Measurements from ENCODE around the gene GALNT18.
A peak's percentile ranks its signal among the peaks of the same experiment; 100 is the strongest.

Gene GALNT18

DNA sequence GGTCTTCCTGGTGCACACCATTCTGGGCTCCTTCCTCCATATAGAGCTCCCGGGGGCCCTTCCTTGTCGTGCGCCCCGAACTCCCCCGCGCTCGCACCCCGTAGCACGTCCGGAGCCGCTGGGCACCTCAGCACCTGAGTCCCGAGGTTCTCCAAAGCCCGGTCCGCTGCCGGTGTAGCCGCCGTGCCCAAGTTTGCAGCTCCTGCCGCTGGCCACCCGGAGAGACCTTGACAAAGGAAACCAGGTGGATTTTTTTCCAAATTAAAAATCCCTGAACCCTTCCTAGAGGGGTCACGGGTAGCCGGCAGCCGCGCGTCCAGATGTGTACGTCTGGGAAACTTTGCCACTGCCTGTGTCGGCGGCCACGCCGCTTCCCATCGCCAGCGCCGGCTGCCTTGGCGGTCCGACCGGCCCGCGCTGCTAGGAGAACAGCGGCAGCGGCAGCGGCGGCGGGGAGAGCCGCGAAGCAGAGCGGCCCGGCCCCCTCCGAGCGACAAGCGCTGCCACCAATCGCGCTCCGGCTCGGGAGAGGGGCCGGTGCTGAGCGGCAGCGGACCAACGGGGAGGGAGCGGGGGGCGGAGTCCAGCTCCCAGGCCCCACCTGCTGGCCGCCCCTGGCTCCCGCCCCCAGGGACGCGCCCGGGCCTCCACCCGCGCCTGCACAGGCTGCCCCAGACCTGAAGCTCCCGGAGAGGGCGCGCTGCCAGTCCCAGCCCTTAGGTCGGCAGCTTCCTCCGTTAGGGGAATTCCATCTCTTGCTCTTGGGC is at the start of gene GALNT18 (continued):
- TF ChIP-seq, protein P1, sequence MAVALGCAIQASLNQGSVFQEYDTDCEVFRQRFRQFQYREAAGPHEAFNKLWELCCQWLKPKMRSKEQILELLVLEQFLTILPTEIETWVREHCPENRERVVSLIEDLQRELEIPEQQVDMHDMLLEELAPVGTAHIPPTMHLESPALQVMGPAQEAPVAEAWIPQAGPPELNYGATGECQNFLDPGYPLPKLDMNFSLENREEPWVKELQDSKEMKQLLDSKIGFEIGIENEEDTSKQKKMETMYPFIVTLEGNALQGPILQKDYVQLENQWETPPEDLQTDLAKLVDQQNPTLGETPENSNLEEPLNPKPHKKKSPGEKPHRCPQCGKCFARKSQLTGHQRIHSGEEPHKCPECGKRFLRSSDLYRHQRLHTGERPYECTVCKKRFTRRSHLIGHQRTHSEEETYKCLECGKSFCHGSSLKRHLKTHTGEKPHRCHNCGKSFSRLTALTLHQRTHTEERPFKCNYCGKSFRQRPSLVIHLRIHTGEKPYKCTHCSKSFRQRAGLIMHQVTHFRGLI (tag by site-specific recombination; IDR thresholded peaks at IDR 0.05) = 0 out of 2 replicates have a peak, but pooled peaks have one; percentile 42
- TF ChIP-seq SP3 (tag by site-specific recombination; IDR thresholded peaks at IDR 0.05) (peak; percentile 84), ZFP41 (tag by site-specific recombination; IDR thresholded peaks at IDR 0.05; ENCODE audit: borderline replicate concordance) (no peak), ZNF341 (tag by site-specific recombination; IDR thresholded peaks at IDR 0.05; ENCODE audit: low read depth) (peak; percentile 79), GLIS1 (tag by site-specific recombination; IDR thresholded peaks at IDR 0.05) (peak; percentile 74), MZF1 (tag by site-specific recombination; IDR thresholded peaks at IDR 0.05; ENCODE audit: borderline replicate concordance) (no peak), ZNF610 (tag by site-specific recombination; IDR thresholded peaks at IDR 0.05; ENCODE audit: borderline replicate concordance) (no peak), ZNF423 (tag by site-specific recombination; IDR thresholded peaks at IDR 0.05) (peak; percentile 45; the same call in 1 of the 2 replicates), ZNF561 (tag by site-specific recombination; IDR thresholded peaks at IDR 0.05; ENCODE audit: borderline replicate concordance) (peak; percentile 70; the same call in 1 of the 2 replicates), ZNF155 (tag by site-specific recombination; IDR thresholded peaks at IDR 0.05) (no peak), ZBTB17 (tag by site-specific recombination; IDR thresholded peaks at IDR 0.05) (peak; percentile 50; the same call in 1 of the 2 replicates)
- TF ChIP-seq, protein P2, sequence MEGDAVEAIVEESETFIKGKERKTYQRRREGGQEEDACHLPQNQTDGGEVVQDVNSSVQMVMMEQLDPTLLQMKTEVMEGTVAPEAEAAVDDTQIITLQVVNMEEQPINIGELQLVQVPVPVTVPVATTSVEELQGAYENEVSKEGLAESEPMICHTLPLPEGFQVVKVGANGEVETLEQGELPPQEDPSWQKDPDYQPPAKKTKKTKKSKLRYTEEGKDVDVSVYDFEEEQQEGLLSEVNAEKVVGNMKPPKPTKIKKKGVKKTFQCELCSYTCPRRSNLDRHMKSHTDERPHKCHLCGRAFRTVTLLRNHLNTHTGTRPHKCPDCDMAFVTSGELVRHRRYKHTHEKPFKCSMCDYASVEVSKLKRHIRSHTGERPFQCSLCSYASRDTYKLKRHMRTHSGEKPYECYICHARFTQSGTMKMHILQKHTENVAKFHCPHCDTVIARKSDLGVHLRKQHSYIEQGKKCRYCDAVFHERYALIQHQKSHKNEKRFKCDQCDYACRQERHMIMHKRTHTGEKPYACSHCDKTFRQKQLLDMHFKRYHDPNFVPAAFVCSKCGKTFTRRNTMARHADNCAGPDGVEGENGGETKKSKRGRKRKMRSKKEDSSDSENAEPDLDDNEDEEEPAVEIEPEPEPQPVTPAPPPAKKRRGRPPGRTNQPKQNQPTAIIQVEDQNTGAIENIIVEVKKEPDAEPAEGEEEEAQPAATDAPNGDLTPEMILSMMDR (tag by site-specific recombination; IDR thresholded peaks at IDR 0.05) = peak; percentile 84

DNA sequence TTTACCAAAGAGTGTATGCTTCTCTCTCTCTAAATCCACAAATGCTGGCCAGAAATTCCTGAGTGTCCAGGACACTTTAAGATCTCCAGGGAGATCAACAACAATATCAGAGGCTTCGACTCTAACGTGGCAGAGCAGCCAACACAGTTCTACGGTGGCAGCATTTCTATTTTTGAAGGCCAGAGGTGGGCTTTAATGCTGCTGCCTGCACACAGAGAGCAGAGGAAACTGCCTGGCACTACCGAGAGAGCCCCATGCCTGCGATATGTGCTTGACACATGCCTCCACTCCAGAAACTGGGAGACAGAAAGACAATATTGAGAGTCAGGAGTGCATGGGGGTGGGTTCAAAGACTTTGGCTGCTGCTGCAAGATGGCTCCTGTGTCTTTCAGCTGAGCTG is 48.8 kb upstream of the GALNT18 start:
- H3K4me3 ChIP-seq (ENCODE audit: low read depth, low read length) = no peak overlapping the region
- CTCF ChIA-PET = interaction anchor here (0.7 kb wide), 2 partner anchors 10 to 49 kb away, joined by 3 read pairs; partner anchors contain the start of gene GALNT18
- H3K9me3 ChIP-seq (ENCODE audit: control insufficient read depth, insufficient read depth, low read depth, low read length) = no peaks in the 10 kb centered on the region
- H3K27ac ChIP-seq (ENCODE audit: extremely low read depth, low read depth, low read length) = no peak overlapping the region
- H3K4me1 ChIP-seq (ENCODE audit: control insufficient read depth, insufficient read depth, low read length) = no peaks in the 10 kb centered on the region
- TF ChIP-seq ZNF433 (tag by site-specific recombination; IDR thresholded peaks at IDR 0.05; ENCODE audit: low read depth) (no peak), KLF7 (tag by site-specific recombination; IDR thresholded peaks at IDR 0.05; ENCODE audit: borderline replicate concordance) (no peak)
- TF ChIP-seq, protein P3, sequence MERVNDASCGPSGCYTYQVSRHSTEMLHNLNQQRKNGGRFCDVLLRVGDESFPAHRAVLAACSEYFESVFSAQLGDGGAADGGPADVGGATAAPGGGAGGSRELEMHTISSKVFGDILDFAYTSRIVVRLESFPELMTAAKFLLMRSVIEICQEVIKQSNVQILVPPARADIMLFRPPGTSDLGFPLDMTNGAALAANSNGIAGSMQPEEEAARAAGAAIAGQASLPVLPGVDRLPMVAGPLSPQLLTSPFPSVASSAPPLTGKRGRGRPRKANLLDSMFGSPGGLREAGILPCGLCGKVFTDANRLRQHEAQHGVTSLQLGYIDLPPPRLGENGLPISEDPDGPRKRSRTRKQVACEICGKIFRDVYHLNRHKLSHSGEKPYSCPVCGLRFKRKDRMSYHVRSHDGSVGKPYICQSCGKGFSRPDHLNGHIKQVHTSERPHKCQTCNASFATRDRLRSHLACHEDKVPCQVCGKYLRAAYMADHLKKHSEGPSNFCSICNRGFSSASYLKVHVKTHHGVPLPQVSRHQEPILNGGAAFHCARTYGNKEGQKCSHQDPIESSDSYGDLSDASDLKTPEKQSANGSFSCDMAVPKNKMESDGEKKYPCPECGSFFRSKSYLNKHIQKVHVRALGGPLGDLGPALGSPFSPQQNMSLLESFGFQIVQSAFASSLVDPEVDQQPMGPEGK (tag by site-specific recombination; IDR thresholded peaks at IDR 0.05) = no peak
- no peaks in the 10 kb centered on the region for H3K36me3 ChIP-seq (ENCODE audit: control insufficient read depth in 2 of 2, insufficient read depth in 1 of 2, low read length in 2 of 2)
- POLR2A ChIA-PET = no interaction called here

DNA sequence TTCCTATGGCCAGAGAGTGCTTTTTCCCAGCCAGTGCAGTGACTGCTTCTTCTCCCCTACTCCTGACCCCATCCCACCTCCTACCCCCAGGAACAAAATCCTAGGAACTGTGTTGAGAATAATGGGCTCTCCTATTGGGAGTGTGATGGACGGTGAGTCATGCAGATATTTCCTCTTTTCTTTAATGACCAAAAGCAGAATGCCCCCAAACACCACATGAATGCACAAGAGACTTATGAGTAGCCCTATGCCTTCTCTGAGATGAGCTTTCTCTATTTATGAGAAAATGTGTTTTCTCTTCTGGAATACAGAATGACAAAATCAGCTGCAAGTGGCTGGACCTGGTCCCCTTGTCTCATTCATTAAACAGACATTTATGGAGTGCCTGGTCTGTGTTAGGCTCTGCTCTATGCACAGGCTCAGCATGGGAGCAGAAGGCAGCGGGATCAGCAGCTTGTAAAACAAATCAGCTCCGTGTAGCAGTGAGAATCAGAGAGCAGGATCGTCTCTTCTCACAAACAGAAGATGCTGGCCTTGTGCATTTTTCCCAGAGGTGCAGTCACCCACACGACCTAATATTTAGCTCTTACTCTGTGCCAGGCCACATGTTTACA is 47.5 kb upstream of the GALNT18 start:
- POLR2A ChIA-PET = no interaction called here
- no peaks in the 10 kb centered on the region for H3K36me3 ChIP-seq (ENCODE audit: control insufficient read depth in 2 of 2, insufficient read depth in 1 of 2, low read length in 2 of 2)

More for the DNA sequence above, 47.5 kb upstream of the GALNT18 start:
- Histone ChIP-seq H3K27ac (ENCODE audit: extremely low read depth, low read depth, low read length) (no peak overlapping the region), H3K9me3 (ENCODE audit: control insufficient read depth, insufficient read depth, low read depth, low read length) (no peaks in the 10 kb centered on the region), H3K4me1 (ENCODE audit: control insufficient read depth, insufficient read depth, low read length) (no peaks in the 10 kb centered on the region), H3K4me3 (ENCODE audit: low read depth, low read length) (no peak overlapping the region)
- CTCF ChIA-PET = interaction anchor here (0.6 to 0.8 kb wide), 2 partner anchors 512 to 735 kb away, joined by 3 to 4 read pairs; no protein-coding TSS in a partner anchor
- TF ChIP-seq ZNF837 (tag by site-specific recombination; IDR thresholded peaks at IDR 0.05) (no peak), GLIS1 (tag by site-specific recombination; IDR thresholded peaks at IDR 0.05) (peak; percentile 17; the same call in 1 of the 2 replicates), FEZF1 (tag by site-specific recombination; IDR thresholded peaks at IDR 0.05) (peak; percentile 47), ZIC2 (tag by site-specific recombination; IDR thresholded peaks at IDR 0.05) (peak; percentile 48; the same call in 1 of the 2 replicates), ZNF426 (tag by site-specific recombination; IDR thresholded peaks at IDR 0.05) (no peak)
